A549 (cell line): ENCODE measurements around the gene LSM14B.

Experiments
- CTCF ChIP-seq: fragments of >200 bp; sonication (Bioruptor Twin); formaldehyde crosslinking; IDR thresholded peaks from 3 replicates; pipeline ENCODE4 v1.5.1; 2016
- EP300 ChIP-seq, 2 experiments: fragments of >200 bp; sonication (Bioruptor Twin); formaldehyde crosslinking; IDR thresholded peaks; 2 replicates in 1 of 2; 3 replicates in 1 of 2; pipeline ENCODE4 v1.6.1; 2016 to 2017
- MAX ChIP-seq: IDR thresholded peaks from 2 replicates; pipeline ENCODE4 v1.6.1; 2012
- MYC ChIP-seq: IDR thresholded peaks from 2 replicates; pipeline ENCODE4 v1.6.1; 2012; ENCODE audit warnings: mild to moderate bottlenecking, inconsistent platforms, low read length, improper control_type of control experiment, borderline replicate concordance
- NFE2L2 ChIP-seq: fragments of 150-350 bp; conservative IDR thresholded peaks from 2 replicates; pipeline ENCODE4 v1.6.1; 2014; ENCODE audit warnings: low read length
- PHF8 ChIP-seq: fragments of 200-600 bp; sonication (generic); IDR thresholded peaks from 2 replicates; pipeline ENCODE4 v1.6.1; 2016; ENCODE audit warnings: low read depth, mild to moderate bottlenecking, antibody characterized with exemption, moderate library complexity, borderline replicate concordance
- REST ChIP-seq: fragments of 200-600 bp; sonication (generic); IDR thresholded peaks from 2 replicates; pipeline ENCODE4 v1.6.1; 2016; ENCODE audit warnings: antibody characterized with exemption, mild to moderate bottlenecking, moderate library complexity
- SREBF2 ChIP-seq: fragments of 450-650 bp; IDR thresholded peaks from 2 replicates; pipeline ENCODE4 v1.6.1; 2014; ENCODE audit warnings: mild to moderate bottlenecking, moderate library complexity

GRCh38 chr20:62121776-62122653 lies at the start of gene LSM14B:
- peak; percentile 44; the same call in 1 of the 2 replicates for TF ChIP-seq REST
- TF ChIP-seq SREBF2, result no peak
- no peak for TF ChIP-seq MYC
- TF ChIP-seq PHF8, result peak; percentile 53
- TF ChIP-seq CTCF, result no peak
- no peak for TF ChIP-seq NFE2L2
- no peak; a peak in 1 of 5 replicates for TF ChIP-seq EP300 (IDR thresholded peaks at IDR 0.05)
- TF ChIP-seq MAX, result peak; percentile 53; the same call in 1 of the 2 replicates
